ENCODE measurements around the gene SELENOK. TPM values are rescaled to one million over a fixed set of nuclear protein-coding genes. Genes with fewer than 3 reads are reported as not detected.

SELENOK gene
- total and polyA plus RNA-seq, 2 of the 4 experiments (the other 2 are of a cell fraction) = 35.5 to 37.1 TPM

DNA sequence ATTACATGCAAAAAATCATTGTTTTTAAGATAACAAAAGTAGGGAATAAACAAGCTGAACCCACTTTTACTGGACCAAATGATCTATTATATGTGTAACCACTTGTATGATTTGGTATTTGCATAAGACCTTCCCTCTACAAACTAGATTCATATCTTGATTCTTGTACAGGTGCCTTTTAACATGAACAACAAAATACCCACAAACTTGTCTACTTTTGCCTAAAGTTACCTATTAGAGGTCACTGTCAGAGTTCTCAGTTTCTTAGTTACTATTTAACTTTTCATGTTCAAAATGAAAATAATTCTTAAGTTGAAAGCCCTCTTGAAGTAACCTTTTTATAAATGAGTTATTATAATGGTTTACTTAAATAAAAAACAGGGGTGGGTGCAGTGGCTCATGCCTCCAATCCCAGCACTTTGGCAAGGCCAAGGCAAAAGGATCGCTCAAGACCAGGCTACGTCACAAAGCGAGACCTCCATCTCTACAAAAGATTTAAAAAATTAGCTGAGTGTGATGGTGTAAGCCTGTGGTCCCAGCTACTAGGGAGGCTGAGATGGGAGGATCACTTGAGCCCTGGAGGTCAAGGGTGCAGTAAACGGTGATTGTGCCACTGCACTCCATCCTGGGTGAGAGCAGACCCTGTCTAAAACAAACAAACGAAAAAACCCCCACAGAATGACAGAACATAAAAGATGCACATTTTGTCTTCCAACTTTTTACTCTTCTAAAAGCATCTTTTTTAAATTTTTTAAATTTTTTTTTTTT is 25.7 kb downstream of the SELENOK start:
- Histone ChIP-seq H3K56ac (ENCODE audit: extremely low read depth, insufficient read depth, low read length) (no peak overlapping the region), H2BK120ac (ENCODE audit: low read depth, low read length) (no peak overlapping the region), H3K23ac (ENCODE audit: low read depth, low read length) (no peak overlapping the region), H3K79me1 (ENCODE audit: low read depth in 1 of 2, low read length in 2 of 2) (peaks cover 0 to 2% of the 10 kb centered on the region in 2 experiments; a peak in 1 of 4 replicates), H4K5ac (ENCODE audit: low read depth, low read length) (no peak overlapping the region), H2AK5ac (ENCODE audit: low read depth, low read length) (no peak overlapping the region), H3K9me1 (ENCODE audit: insufficient read depth, low read length) (no peaks in the 10 kb centered on the region), H3K4me1 (ENCODE audit: control insufficient read depth, insufficient read depth, low read length) (no peaks in the 10 kb centered on the region), H4K20me1 (ENCODE audit: insufficient read depth, low read length) (no peaks in the 10 kb centered on the region), H3K4me3 (ENCODE audit: insufficient read depth, low read depth, low read length) (no peak overlapping the region), H3K18ac (ENCODE audit: low read depth, low read length) (no peak overlapping the region), H4K8ac (ENCODE audit: low read depth in 2 of 2, low read length in 2 of 2) (no peak overlapping the region), H3K36me3 (ENCODE audit: control insufficient read depth, insufficient read depth, low read length) (peaks cover 39% of the 10 kb centered on the region), H4K91ac (ENCODE audit: insufficient read depth, low read depth, low read length) (no peak overlapping the region), H2AK9ac (replicated peaks; ENCODE audit: low read depth, low read length, poor library complexity) (no peak overlapping the region), H3K4me2 (ENCODE audit: low read depth, low read length) (no peak overlapping the region), H3K4ac (ENCODE audit: low read depth, low read length) (no peak overlapping the region), H3K9ac (ENCODE audit: low read depth, low read length) (no peak overlapping the region), H3K14ac (replicated peaks; ENCODE audit: low read depth, low read length) (no peak overlapping the region), H3K27ac (ENCODE audit: insufficient read depth, low read length) (no peak overlapping the region), H2BK5ac (ENCODE audit: low read depth, low read length, poor library complexity, severe bottlenecking) (no peak overlapping the region), H3K9me3 (ENCODE audit: control insufficient read depth, insufficient read depth, low read length) (no peaks in the 10 kb centered on the region), H3K27me3 (ENCODE audit: control insufficient read depth, insufficient read depth, low read length) (no peaks in the 10 kb centered on the region), H2BK20ac (ENCODE audit: low read depth, low read length) (no peak overlapping the region), H2AFZ (replicated peaks; ENCODE audit: low read length, poor library complexity) (no peak overlapping the region), H2BK15ac (ENCODE audit: low read depth, low read length) (no peak overlapping the region)
- in situ Hi-C loops (cut with MboI; ENCODE audit: low sequenced_read_pairs) (no loop called here), dilution Hi-C loops (cut with HindIII; ENCODE audit: low sequenced_read_pairs, unreplicated experiment) (no loop called here), intact Hi-C loops (cut with micrococcal nuclease) (loop anchor here (5.0 kb wide), 1 partner anchor 569 kb away; no protein-coding TSS in a partner anchor)
- TF ChIP-seq RFX5 (IDR thresholded peaks at IDR 0.05; ENCODE audit: low read depth, low read length) (no peak), MXI1 (IDR thresholded peaks at IDR 0.05; ENCODE audit: borderline replicate concordance, low read depth, low read length) (no peak), MAFK (IDR thresholded peaks at IDR 0.05; ENCODE audit: low read depth, low read length) (no peak), MAZ (IDR thresholded peaks at IDR 0.05; ENCODE audit: borderline replicate concordance, low read depth, low read length) (no peak), NFE2L2 (IDR thresholded peaks at IDR 0.05; ENCODE audit: low read depth, low read length) (no peak), CEBPB (IDR thresholded peaks at IDR 0.05; ENCODE audit: low read depth, low read length) (no peak)
- TF ChIP-seq, protein P1, sequence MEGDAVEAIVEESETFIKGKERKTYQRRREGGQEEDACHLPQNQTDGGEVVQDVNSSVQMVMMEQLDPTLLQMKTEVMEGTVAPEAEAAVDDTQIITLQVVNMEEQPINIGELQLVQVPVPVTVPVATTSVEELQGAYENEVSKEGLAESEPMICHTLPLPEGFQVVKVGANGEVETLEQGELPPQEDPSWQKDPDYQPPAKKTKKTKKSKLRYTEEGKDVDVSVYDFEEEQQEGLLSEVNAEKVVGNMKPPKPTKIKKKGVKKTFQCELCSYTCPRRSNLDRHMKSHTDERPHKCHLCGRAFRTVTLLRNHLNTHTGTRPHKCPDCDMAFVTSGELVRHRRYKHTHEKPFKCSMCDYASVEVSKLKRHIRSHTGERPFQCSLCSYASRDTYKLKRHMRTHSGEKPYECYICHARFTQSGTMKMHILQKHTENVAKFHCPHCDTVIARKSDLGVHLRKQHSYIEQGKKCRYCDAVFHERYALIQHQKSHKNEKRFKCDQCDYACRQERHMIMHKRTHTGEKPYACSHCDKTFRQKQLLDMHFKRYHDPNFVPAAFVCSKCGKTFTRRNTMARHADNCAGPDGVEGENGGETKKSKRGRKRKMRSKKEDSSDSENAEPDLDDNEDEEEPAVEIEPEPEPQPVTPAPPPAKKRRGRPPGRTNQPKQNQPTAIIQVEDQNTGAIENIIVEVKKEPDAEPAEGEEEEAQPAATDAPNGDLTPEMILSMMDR (conservative IDR thresholded peaks at IDR 0.05; ENCODE audit: low read depth, low read length) = no peak
- DNase-seq = no peak
- WGBS, 2 experiments (ENCODE audit: extremely low coverage in 2 of 2, insufficient read length in 1 of 2) = no CpG with 5 or more reads among the region's 5 CpGs
- no peak for ATAC-seq (ENCODE audit: low read depth)
- BruUV-seq (replicated peaks) = no TSS peak
- ChIA-PET CTCF (no interaction called here), POLR2A (ENCODE audit: unreplicated experiment) (no interaction called here)

Measured in IMR-90 (cell line).